CD14-positive monocyte (primary cell): ENCODE results near the gene KCTD2. TPM values are rescaled to one million over a fixed set of nuclear protein-coding genes. Genes with fewer than 3 reads are reported as not detected.
A peak's percentile ranks its signal among the peaks of the same experiment; 100 is the strongest.

Source experiments
- DNase-seq, 3 donors: peaks; one replicate each; pipeline ENCODE4 v3.0.0-alpha.2; 2011 to 2022
- H2AFZ ChIP-seq: 2 replicates; pipeline ENCODE4 v1.6.0; 2012; ENCODE audit warnings: mild to moderate bottlenecking, low read depth, low read length, inconsistent platforms; ENCODE audit not compliant: insufficient read depth, poor library complexity, severe bottlenecking
- H3K27ac ChIP-seq, 2 donors: 1 replicate in 1 of 2; 2 replicates in 1 of 2; pipeline ENCODE4 v1.5.1; 2012 to 2013; ENCODE audit warnings: low read length in 2 of 2, control low read depth in 1 of 2, inconsistent platforms in 1 of 2, low read depth in 1 of 2, mild to moderate bottlenecking in 1 of 2
- H3K27me3 ChIP-seq, 2 donors: one replicate each; pipeline versions ENCODE4 v1.6.0 to v1.6.1; 2011 to 2013; ENCODE audit warnings: low read length in 2 of 2; ENCODE audit not compliant: control insufficient read depth in 2 of 2, insufficient read depth in 2 of 2
- H3K36me3 ChIP-seq, 2 donors: replicated peaks in 1 of 2; 1 replicate in 1 of 2; 2 replicates in 1 of 2; pipeline versions ENCODE4 v1.5.1 to v1.6.1; 2012 to 2013; ENCODE audit warnings: low read length in 2 of 2, control low read depth in 1 of 2, inconsistent platforms in 1 of 2, mild to moderate bottlenecking in 1 of 2; ENCODE audit not compliant: insufficient read depth in 2 of 2, control insufficient read depth in 1 of 2
- H3K4me1 ChIP-seq, 2 donors: 1 replicate in 1 of 2; 2 replicates in 1 of 2; pipeline versions ENCODE4 v1.5.1 to v1.6.1; 2012 to 2013; ENCODE audit warnings: low read length in 2 of 2, control low read depth in 1 of 2, inconsistent platforms in 1 of 2, mild to moderate bottlenecking in 1 of 2, moderate library complexity in 1 of 2; ENCODE audit not compliant: insufficient read depth in 2 of 2, control insufficient read depth in 1 of 2
- H3K4me2 ChIP-seq: replicated peaks from 2 replicates; pipeline ENCODE3; 2012; ENCODE audit warnings: low read length, moderate library complexity, mild to moderate bottlenecking; ENCODE audit not compliant: poor library complexity, severe bottlenecking; ENCODE audit errors: extremely low read depth
- H3K4me3 ChIP-seq, 3 experiments: fragments of 200-600 bp in 1 of 3; sonication (generic) in 1 of 3; replicated peaks in 1 of 3; 1 replicate in 2 of 3; 2 replicates in 1 of 3; pipeline ENCODE4 v1.5.1; 2011 to 2013; ENCODE audit warnings: low read length in 3 of 3, mild to moderate bottlenecking in 3 of 3, control low read depth in 2 of 3, low read depth in 2 of 3, inconsistent platforms in 1 of 3, moderate library complexity in 1 of 3
- H3K79me2 ChIP-seq: 2 replicates; pipeline ENCODE4 v1.6.0; 2012; ENCODE audit warnings: mild to moderate bottlenecking, control low read depth, inconsistent platforms, low read length, moderate library complexity; ENCODE audit not compliant: insufficient read depth
- H3K9ac ChIP-seq: 2 replicates; pipeline ENCODE4 v1.6.0; 2017; ENCODE audit warnings: low read length, mild to moderate bottlenecking; ENCODE audit not compliant: insufficient read depth, poor library complexity, severe bottlenecking
- H3K9me3 ChIP-seq, 2 donors: replicated peaks in 1 of 2; 1 replicate in 1 of 2; 2 replicates in 1 of 2; pipeline versions ENCODE4 v1.5.1 to v1.6.1; 2012 to 2013; ENCODE audit warnings: low read length in 2 of 2, control low read depth in 1 of 2; ENCODE audit not compliant: control insufficient read depth in 1 of 2, insufficient read depth in 1 of 2
- H4K20me1 ChIP-seq: 2 replicates; pipeline ENCODE4 v1.6.0; 2012; ENCODE audit warnings: mild to moderate bottlenecking, low read length, control low read depth, moderate library complexity; ENCODE audit not compliant: insufficient read depth
- H3K27ac Mint-ChIP-seq, 7 donors: one replicate each; pipeline ENCODE4 v1.8.0; 2020; ENCODE audit warnings: mild to moderate bottlenecking in 7 of 7, mixed read lengths in 7 of 7, moderate library complexity in 6 of 7, inconsistent platforms in 2 of 7
- H3K27me3 Mint-ChIP-seq, 3 donors: one replicate each; pipeline ENCODE4 v1.8.0; 2021 to 2022; ENCODE audit warnings: low read depth in 3 of 3, mild to moderate bottlenecking in 3 of 3, mixed read lengths in 3 of 3, moderate library complexity in 3 of 3, inconsistent platforms in 1 of 3
- H3K36me3 Mint-ChIP-seq, 2 donors: one replicate each; pipeline ENCODE4 v1.8.0; 2020; ENCODE audit warnings: mixed read lengths in 2 of 2, inconsistent platforms in 1 of 2, mild to moderate bottlenecking in 1 of 2
- H3K4me1 Mint-ChIP-seq: one replicate; pipeline ENCODE4 v1.8.0; 2020; ENCODE audit warnings: mild to moderate bottlenecking, mixed read lengths
- H3K4me3 Mint-ChIP-seq, 2 donors: one replicate each; pipeline ENCODE4 v1.8.0; 2020; ENCODE audit warnings: mild to moderate bottlenecking in 2 of 2, mixed read lengths in 2 of 2, moderate library complexity in 1 of 2
- H3K9me3 Mint-ChIP-seq, 7 donors: one replicate each; pipeline ENCODE4 v1.8.0; 2020 to 2022; ENCODE audit warnings: mixed read lengths in 7 of 7, mild to moderate bottlenecking in 6 of 7, moderate library complexity in 6 of 7, inconsistent platforms in 2 of 7
- WGBS: methylation state at CpG from one replicate; pipeline ENCODE4 v1.1.5; 2013; ENCODE audit warnings: missing lambda C conversion rate; ENCODE audit not compliant: insufficient coverage; 5-methylcytosine and 5-hydroxymethylcytosine counted together
- intact Hi-C, 2 donors: fragments of 100-400 bp; cut with micrococcal nuclease; formaldehyde crosslinking; loops; one replicate each; pipeline versions ENCODE4 v1.15.0 to v1.15.1; 2023
- polyA plus RNA-seq, 3 donors: library from polyadenylated mRNA; depleted of rRNA in 1 of 3; unstranded in 2 of 3; stranded (reverse) in 1 of 3; fragments of 300-500 nt in 2 of 3; fragments of >200 nt in 1 of 3; fragmentation: Illumina TruSeq in 2 of 3; gene quantifications; 1 replicate in 2 of 3; 2 replicates in 1 of 3; pipeline ENCODE4 v1.2.3, GENCODE V29; 2012 to 2021
- TF ChIP-seq, protein P1 (sequence below): fragments of 200-600 bp; IDR thresholded peaks from one replicate; pipeline ENCODE4 v1.8.0; 2022; ENCODE audit warnings: antibody characterized with exemption, mild to moderate bottlenecking

The KCTD2 gene
- polyA plus RNA-seq, 3 donors, result 2.8 to 17.0 (median 2.9) TPM

GRCh38 chr17:75012346-75013091 lies 34.5 kb upstream of the KCTD2 start, which contains the start of gene MRPL58:
MRPL58 (plus strand) TSS chr17:75012670; CDS start chr17:75012687, 17 bp downstream.
- Histone ChIP-seq H3K9me3 (no peaks in the 10 kb centered on the region), H3K36me3 (peaks cover 9 to 11% of the 10 kb centered on the region in 2 donors), H3K79me2 (peaks cover 19% of the 10 kb centered on the region), H3K4me1 (peaks cover 17 to 22% of the 10 kb centered on the region in 2 donors), H3K9ac (peak within 1 kb of the TSS; percentile 82), H2AFZ (peak within 1 kb of the TSS; percentile 97), H3K4me2 (peak within 1 kb of the TSS; percentile 94), H3K27me3 (no peaks in the 10 kb centered on the region), H3K4me3 (peak within 1 kb of the TSS; percentile 90 to 97 (median 94)), H3K27ac (peak within 1 kb of the TSS; percentile 22 to 80), H4K20me1 (peaks cover 20% of the 10 kb centered on the region)
- Mint-ChIP-seq H3K36me3 (peaks cover 13% of the 10 kb centered on the region in 2 donors), H3K9me3 (no peaks in the 10 kb centered on the region), H3K27me3 (peaks cover 1 to 8% (median 4%) of the 10 kb centered on the region in 3 donors), H3K4me3 (peak within 1 kb of the TSS; percentile 93 to 97), H3K4me1 (peaks cover 20% of the 10 kb centered on the region), H3K27ac (peak within 1 kb of the TSS; percentile 56 to 91 (median 81))
- WGBS, result 2% methylated on average over 63 of the region's 63 CpGs
- peak; percentile 76 for DNase-seq
- TF ChIP-seq, protein P1, sequence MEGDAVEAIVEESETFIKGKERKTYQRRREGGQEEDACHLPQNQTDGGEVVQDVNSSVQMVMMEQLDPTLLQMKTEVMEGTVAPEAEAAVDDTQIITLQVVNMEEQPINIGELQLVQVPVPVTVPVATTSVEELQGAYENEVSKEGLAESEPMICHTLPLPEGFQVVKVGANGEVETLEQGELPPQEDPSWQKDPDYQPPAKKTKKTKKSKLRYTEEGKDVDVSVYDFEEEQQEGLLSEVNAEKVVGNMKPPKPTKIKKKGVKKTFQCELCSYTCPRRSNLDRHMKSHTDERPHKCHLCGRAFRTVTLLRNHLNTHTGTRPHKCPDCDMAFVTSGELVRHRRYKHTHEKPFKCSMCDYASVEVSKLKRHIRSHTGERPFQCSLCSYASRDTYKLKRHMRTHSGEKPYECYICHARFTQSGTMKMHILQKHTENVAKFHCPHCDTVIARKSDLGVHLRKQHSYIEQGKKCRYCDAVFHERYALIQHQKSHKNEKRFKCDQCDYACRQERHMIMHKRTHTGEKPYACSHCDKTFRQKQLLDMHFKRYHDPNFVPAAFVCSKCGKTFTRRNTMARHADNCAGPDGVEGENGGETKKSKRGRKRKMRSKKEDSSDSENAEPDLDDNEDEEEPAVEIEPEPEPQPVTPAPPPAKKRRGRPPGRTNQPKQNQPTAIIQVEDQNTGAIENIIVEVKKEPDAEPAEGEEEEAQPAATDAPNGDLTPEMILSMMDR, result peak; percentile 67
- intact Hi-C loops, result no loop called here

- Mint-ChIP-seq H3K27me3 (peaks cover under 1 to 8% (median 4%) of the 10 kb centered on the region in 3 donors), H3K9me3 (no peaks in the 10 kb centered on the region), H3K4me3 (peak overlapping the region; percentile 93 to 97), H3K36me3 (peaks cover 17% of the 10 kb centered on the region in 2 donors), H3K27ac (peak overlapping the region in 6 of 7 donors; percentile 35 to 91 (median 75)), H3K4me1 (peaks cover 20% of the 10 kb centered on the region)
- H3K4me1 ChIP-seq, result peaks cover 17 to 22% of the 10 kb centered on the region in 2 donors
- H3K9ac ChIP-seq, result peak overlapping the region; percentile 82
- intact Hi-C loops, result no loop called here
- H3K4me2 ChIP-seq, result peak overlapping the region; percentile 94
- WGBS, result 0% methylated on average over 9 of the region's 10 CpGs
- no peak for DNase-seq
- TF ChIP-seq, protein P1, result no peak
- H3K36me3 ChIP-seq, result peaks cover 9 to 17% of the 10 kb centered on the region in 2 donors
- H3K27me3 ChIP-seq, result no peaks in the 10 kb centered on the region
- peak overlapping the region; percentile 22 to 80 for H3K27ac ChIP-seq
- no peaks in the 10 kb centered on the region for H3K9me3 ChIP-seq
- H3K4me3 ChIP-seq, result peak overlapping the region; percentile 90 to 97 (median 94)
- peaks cover 20% of the 10 kb centered on the region for H4K20me1 ChIP-seq
- H3K79me2 ChIP-seq, result peaks cover 19% of the 10 kb centered on the region
- peak overlapping the region; percentile 97 for H2AFZ ChIP-seq
These were observed 33.9 kb upstream of the KCTD2 start for GRCh38 chr17:75013092-75013559.
